NOMO-1 (cell line): ENCODE results near the gene CBX7.

Experiments
- DNase-seq, 2 experiments: peaks; one replicate each; lab custom pipeline; 2025; ENCODE audit not compliant: unreplicated experiment in 2 of 2; lab: John Stamatoyannopoulos, UW

CBX7 gene

DNA sequence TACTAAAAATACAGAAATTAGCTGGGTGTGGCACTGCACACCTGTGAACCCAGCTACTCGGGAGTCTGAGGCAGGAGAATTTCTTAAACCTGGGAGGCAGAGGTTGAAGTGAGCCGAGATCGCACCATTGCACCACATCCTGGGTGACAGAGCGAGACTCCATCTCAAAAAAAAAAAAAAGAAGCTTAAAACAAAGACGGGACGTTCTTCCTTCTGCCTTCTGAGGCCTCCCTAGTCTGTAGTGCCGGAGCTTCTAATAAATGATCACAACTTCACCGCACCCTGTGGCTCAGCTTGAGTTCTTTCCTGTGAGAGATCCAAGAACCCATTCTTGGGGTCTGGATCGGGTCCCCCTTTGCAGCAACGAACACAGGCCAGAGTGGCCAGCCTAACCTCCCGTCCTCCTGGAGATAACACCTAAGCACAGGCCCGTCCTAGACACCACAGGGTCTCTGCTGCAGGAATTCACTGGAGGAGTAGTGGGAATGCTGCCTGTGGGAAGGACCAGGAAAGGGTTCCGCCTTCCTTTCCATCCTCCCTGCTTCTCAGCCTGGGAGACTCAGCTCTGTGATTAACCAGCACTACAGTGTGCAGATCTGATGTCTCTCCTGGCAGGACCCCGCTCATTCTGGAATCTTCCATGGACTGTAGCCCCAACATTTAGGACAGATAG, 57.6 kb downstream of the CBX7 start:
- DNase-seq = no peak

DNA sequence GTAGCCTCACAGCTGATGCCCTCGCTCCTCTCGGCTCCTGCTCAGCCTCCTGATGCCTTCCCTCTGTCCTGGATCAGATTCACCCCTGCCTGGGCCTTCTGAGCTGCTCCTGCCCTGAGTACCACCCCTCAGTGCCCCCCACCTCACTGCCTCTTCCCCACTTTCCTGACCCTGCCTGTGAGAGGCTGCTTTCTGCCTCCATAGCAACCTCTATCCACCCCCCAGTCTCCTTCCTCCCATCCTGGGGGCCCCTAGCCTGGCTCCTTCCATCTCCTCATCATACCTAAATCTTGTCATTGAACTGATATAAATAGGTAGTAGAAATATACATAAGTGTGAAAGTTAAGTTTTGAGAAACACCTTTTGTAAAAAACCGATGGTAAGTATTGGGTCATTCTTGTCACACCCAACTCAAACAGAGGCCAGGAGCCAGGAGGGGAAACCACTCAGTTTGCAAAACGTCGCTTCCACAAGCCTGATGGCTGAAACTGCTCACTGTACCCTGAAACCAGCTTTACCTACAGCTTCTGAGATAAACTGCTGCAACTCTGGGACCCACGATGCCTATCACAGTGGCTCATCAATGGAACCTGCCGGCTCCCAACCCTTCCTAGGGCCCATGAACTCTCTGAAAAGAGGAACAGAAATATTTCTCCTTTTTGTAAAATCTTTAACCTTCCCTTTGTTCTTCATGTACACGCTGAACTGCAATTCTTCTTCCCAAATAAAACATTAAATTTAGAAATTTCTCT, 60.2 kb downstream of the CBX7 start:
- peak; percentile 27 to 40 for DNase-seq

- DNase-seq = no peak
Measured at GRCh38 chr22:39091126-39092081, 61.1 kb downstream of the CBX7 start.

- DNase-seq = no peak
Measured at GRCh38 chr22:39090426-39091064, 61.9 kb downstream of the CBX7 start.

GRCh38 chr22:39089928-39090327, 62.6 kb downstream of the CBX7 start:
- no peak for DNase-seq

- DNase-seq = no peak
Measured at GRCh38 chr22:39088685-39089032, 63.8 kb downstream of the CBX7 start.

- DNase-seq = no peak
Measured at GRCh38 chr22:39087881-39088684, 64.4 kb downstream of the CBX7 start.

DNA sequence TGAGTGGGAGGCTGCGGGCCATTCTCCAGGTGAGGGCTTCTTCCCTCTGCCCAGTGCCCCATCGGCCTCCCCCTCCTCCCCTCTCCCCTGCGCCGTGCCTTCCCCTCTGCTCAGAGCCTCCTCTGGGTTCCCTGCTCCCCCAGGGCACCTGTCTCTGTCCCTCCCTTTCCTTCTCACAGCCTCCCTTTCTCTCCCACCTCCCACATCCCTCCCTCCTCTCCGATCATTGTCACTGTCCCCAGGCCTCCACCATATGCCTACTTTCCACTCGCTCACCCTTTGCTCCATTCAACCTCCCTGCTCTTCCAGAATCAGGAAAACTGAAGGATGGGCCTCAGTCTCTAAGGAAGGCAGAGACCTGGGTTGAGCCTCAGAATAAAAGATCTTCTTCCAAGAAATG, 65.4 kb downstream of the CBX7 start:
- DNase-seq = no peak

GRCh38 chr22:39084666-39085065, 67.8 kb downstream of the CBX7 start:
- no peak for DNase-seq

- no peak for DNase-seq
Measured at GRCh38 chr22:39083212-39084165, 69.0 kb downstream of the CBX7 start.

GRCh38 chr22:39081598-39081997, 70.9 kb downstream of the CBX7 start:
- no peak for DNase-seq

DNA sequence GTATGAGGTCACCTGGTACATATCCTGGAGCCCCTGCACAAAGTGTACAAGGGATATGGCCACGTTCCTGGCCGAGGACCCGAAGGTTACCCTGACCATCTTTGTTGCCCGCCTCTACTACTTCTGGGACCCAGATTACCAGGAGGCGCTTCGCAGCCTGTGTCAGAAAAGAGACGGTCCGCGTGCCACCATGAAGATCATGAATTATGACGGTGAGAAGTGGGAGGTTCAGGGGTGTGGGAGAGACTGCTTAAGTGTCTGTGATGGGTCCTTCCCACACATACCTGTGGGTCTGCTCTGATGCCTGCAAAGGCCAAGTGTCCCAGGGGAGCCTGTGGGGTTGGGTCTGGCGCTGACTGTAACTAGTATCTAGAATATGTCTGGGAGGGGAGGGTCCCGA, 71.5 kb downstream of the CBX7 start:
- DNase-seq = no peak
